Right lobe of liver (tissue), 6 donors: ENCODE results near the gene TTC9B. TPM values are rescaled to one million over a fixed set of nuclear protein-coding genes. Genes with fewer than 3 reads are reported as not detected.

Experiments
- ATAC-seq, 4 donors: fragments of 200-7000 bp; cut with Tn5 transposase; one replicate each; pipeline ENCODE4 v1.9.1; 2020; ENCODE audit warnings: mild to moderate bottlenecking in 4 of 4, moderate library complexity in 4 of 4
- DNase-seq, 3 donors: peaks; one replicate each; pipeline ENCODE4 v3.0.0-alpha.2; 2020
- H3K27ac ChIP-seq, 3 donors: fragments of 200-600 bp; one replicate each; pipeline ENCODE4 v1.8.0; 2022
- H3K27me3 ChIP-seq, 2 donors: fragments of 200-600 bp; one replicate each; pipeline ENCODE4 v1.8.0; 2022
- H3K36me3 ChIP-seq, 4 donors: fragments of 200-600 bp; sonication (generic) in 1 of 4; one replicate each; pipeline versions ENCODE4 v1.5.1 to v1.8.0; 2017 to 2022; ENCODE audit warnings: control low read depth in 1 of 4
- H3K4me1 ChIP-seq, 4 donors: fragments of 200-600 bp; sonication (generic) in 1 of 4; one replicate each; pipeline versions ENCODE4 v1.5.1 to v1.8.0; 2017 to 2022; ENCODE audit warnings: control low read depth in 1 of 4
- H3K4me3 ChIP-seq, 3 donors: fragments of 200-600 bp; one replicate each; pipeline ENCODE4 v1.8.0; 2022
- H3K9me3 ChIP-seq, 4 donors: fragments of 200-600 bp; sonication (generic) in 1 of 4; one replicate each; pipeline versions ENCODE4 v1.5.1 to v1.8.0; 2017 to 2022; ENCODE audit warnings: control low read depth in 1 of 4
- POLR2A ChIP-seq: fragments of 450-650 bp; IDR thresholded peaks from one replicate; pipeline ENCODE4 v1.6.1; 2017; ENCODE audit warnings: antibody characterized with exemption, mild to moderate bottlenecking
- WGBS: methylation state at CpG from one replicate; pipeline ENCODE4 v1.1.6; 2018; ENCODE audit warnings: low coverage, low lambda C conversion rate; ENCODE audit not compliant: insufficient coverage; ENCODE audit errors: missing lambda C conversion rate; 5-methylcytosine and 5-hydroxymethylcytosine counted together
- intact Hi-C, 2 donors: fragments of 100-400 bp; cut with DNase I; formaldehyde crosslinking; loops; one replicate each; pipeline versions ENCODE4 v1.11.2 to v1.14.1; 2022
- total RNA-seq, 6 experiments: library from RNA; depleted of rRNA in 2 of 6; stranded (reverse); fragments of >200 nt in 2 of 6; fragmentation: NEBNext Ultra II Directional in 3 of 6; extraction: Animal tissue kit (Norgen Biotek cat#: 25700) in 3 of 6; gene quantifications; one replicate each; pipeline versions ENCODE4 v1.1.0 to v1.2.4, GENCODE V29; 2016 to 2023
- TF ChIP-seq, protein P1 (sequence below), 4 donors: fragments of 200-600 bp in 3 of 4; fragments of 450-650 bp in 1 of 4; IDR thresholded peaks; one replicate each; pipeline versions ENCODE4 v1.5.1 to v1.8.0; 2016 to 2022; ENCODE audit warnings: antibody characterized with exemption in 4 of 4, mild to moderate bottlenecking in 2 of 4
- donor health status: DM: no; HTN: yes; CAD: no.
- donor health status: DM: no; HTN: no; CAD: no.
- donor health status: DM: no; HTN: no; CAD: no.
- donor health status: DM: no; HTN: yes; CAD: no.
- donor health status: DM: no; HTN: yes; CAD: no.

The TTC9B gene
- total RNA-seq, 6 experiments from 2014 or later, result not detected

DNA sequence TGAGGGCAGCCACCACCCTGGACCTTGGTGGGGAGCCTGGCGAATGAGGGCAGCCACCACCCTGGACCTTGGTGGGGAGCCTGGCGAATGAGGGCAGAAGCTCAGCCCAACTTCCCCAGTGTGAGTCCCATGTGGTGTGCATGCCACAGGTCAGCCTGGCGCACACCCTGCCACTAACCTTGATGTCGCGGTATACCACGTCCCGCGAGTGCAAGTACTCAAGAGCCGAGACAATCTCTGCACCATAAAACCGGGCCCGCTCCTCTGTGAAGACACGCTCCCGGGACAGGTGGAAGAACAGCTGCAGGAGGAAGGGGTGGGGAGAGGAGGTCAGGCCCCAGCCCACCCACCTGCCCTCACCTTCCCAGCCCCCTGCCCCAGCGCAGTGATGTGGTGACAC lies 19.6 kb upstream of the TTC9B start:
- TF ChIP-seq, protein P1, sequence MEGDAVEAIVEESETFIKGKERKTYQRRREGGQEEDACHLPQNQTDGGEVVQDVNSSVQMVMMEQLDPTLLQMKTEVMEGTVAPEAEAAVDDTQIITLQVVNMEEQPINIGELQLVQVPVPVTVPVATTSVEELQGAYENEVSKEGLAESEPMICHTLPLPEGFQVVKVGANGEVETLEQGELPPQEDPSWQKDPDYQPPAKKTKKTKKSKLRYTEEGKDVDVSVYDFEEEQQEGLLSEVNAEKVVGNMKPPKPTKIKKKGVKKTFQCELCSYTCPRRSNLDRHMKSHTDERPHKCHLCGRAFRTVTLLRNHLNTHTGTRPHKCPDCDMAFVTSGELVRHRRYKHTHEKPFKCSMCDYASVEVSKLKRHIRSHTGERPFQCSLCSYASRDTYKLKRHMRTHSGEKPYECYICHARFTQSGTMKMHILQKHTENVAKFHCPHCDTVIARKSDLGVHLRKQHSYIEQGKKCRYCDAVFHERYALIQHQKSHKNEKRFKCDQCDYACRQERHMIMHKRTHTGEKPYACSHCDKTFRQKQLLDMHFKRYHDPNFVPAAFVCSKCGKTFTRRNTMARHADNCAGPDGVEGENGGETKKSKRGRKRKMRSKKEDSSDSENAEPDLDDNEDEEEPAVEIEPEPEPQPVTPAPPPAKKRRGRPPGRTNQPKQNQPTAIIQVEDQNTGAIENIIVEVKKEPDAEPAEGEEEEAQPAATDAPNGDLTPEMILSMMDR (IDR thresholded peaks at IDR 0.05), result no peak
- no peak for TF ChIP-seq POLR2A
- DNase-seq (peak in 1 of 3 donors; percentile 42), ATAC-seq (no peak)
- H3K4me3 ChIP-seq, result no peak overlapping the region
- WGBS, result 96% methylated on average over 5 of the region's 14 CpGs
- H3K27me3 ChIP-seq, result no peaks in the 10 kb centered on the region
- H3K9me3 ChIP-seq, result no peaks in the 10 kb centered on the region
- intact Hi-C loops, result no loop called here
- no peaks in the 10 kb centered on the region for H3K4me1 ChIP-seq
- H3K27ac ChIP-seq, result no peak overlapping the region
- H3K36me3 ChIP-seq, result peaks cover 0 to 79% (median 39%) of the 10 kb centered on the region in 4 donors

DNA sequence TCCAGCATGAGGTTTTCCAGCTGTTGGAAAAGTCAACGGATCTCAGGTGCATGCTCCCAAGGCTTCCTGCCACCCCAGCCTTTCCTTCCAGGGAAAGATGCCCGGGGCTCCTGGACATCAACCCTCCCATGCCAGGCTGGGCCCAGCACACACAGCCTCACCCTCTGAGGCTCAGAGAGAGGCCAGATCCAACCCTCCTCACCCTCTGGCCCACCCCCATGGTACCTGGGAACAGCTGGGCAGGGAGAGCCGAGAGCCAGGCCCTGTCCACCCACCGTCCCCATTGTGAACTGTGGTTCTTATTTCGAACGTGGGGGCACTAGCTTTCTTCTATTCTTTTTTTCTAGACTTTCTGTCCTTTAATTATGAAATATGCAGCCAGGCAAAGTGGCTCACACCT lies 18.2 kb upstream of the TTC9B start:
- 92% methylated on average over 6 of the region's 6 CpGs for WGBS
- H3K36me3 ChIP-seq, result peaks cover 0 to 69% (median 35%) of the 10 kb centered on the region in 4 donors
- no peak overlapping the region for H3K4me3 ChIP-seq
- intact Hi-C loops, result no loop called here
- H3K9me3 ChIP-seq, result no peaks in the 10 kb centered on the region
- no peak for DNase-seq
- TF ChIP-seq, protein P1 (IDR thresholded peaks at IDR 0.05), result no peak
- no peak for TF ChIP-seq POLR2A
- no peak overlapping the region for H3K27ac ChIP-seq
- no peaks in the 10 kb centered on the region for H3K27me3 ChIP-seq
- H3K4me1 ChIP-seq, result peaks cover 0 to 13% (median 5%) of the 10 kb centered on the region in 4 donors
- ATAC-seq, result no peak

DNA sequence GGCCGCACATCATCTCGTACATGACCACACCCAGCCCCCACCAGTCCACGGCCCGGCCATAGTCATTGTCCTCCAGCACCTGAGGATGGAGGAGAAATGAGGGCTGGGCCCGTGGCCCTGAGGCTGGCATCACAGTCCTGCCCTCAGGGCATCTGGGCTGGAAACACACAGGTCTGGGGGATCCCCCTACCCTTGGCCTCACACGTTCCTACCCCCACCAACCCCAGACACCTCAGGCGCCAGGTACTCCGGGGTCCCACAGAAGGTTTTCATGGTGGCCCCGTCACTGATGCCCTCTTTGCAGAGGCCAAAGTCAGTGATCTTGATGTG lies 17.8 kb upstream of the TTC9B start:
- WGBS, result 94% methylated on average over 5 of the region's 9 CpGs
- Histone ChIP-seq H3K9me3 (no peaks in the 10 kb centered on the region), H3K4me1 (peaks cover 0 to 17% (median 7%) of the 10 kb centered on the region in 4 donors), H3K4me3 (no peak overlapping the region), H3K27me3 (no peaks in the 10 kb centered on the region), H3K27ac (no peak overlapping the region), H3K36me3 (peaks cover 0 to 65% (median 34%) of the 10 kb centered on the region in 4 donors)
- DNase-seq, result no peak
- no peak for ATAC-seq
- intact Hi-C loops, result no loop called here
- TF ChIP-seq, protein P1 (IDR thresholded peaks at IDR 0.05), result no peak
- TF ChIP-seq POLR2A, result no peak

DNA sequence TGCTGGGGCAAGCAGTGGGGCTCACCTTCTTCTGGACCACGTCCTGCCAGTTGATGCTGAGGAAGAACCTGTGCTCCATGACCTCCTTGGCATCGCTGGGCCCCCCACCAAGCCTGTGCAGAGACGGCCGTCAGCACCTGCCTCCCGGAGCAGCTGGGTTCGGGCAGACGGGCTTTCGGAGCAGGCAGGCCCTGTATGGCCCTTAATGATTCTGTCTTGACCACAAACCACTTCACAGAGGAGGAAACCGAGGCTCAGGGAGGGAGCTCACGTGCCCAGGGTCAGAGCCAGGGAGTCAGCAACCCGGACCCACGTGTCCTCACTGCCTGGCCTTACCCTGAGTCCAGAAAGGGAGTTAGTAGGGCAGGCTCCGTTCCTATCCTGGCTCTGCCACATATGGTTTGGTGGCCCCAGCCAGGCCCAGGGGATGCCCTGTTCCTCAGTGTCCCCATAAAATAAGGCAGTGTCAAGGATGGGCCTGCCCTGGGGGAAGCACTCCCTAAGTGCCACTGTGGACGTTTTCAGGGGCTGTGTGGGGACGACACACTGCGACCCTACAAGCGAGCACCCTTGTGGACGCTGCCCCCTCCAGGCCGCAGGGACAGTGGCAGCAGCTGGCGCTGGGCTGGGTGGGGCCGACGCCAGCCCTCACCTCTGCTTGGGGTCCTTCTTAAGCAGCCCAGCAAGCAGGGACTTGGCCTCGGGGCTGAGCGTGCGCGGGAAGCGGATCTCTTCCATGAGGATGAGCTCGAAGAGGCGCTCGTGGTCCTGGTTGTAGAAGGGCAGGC lies 17.2 kb upstream of the TTC9B start:
- DNase-seq (peak in 1 of 3 donors; percentile 48), ATAC-seq (no peak)
- Histone ChIP-seq H3K27ac (no peak overlapping the region), H3K4me1 (peaks cover 0 to 20% (median 7%) of the 10 kb centered on the region in 4 donors), H3K27me3 (no peaks in the 10 kb centered on the region), H3K36me3 (peaks cover 0 to 59% (median 31%) of the 10 kb centered on the region in 4 donors), H3K9me3 (no peaks in the 10 kb centered on the region), H3K4me3 (no peak overlapping the region)
- TF ChIP-seq, protein P1 (IDR thresholded peaks at IDR 0.05), result no peak
- no peak for TF ChIP-seq POLR2A
- WGBS, result 100% methylated on average over 3 of the region's 30 CpGs
- intact Hi-C loops, result no loop called here
